Inferior parietal cortex (tissue), 1 donor: ENCODE results near the gene VPS33A.
A peak's percentile ranks its signal among the peaks of the same experiment; 100 is the strongest.
"Not testable (repeated sequence)": the region's sequence is repeated elsewhere in the genome, so short reads cannot be mapped to it uniquely, and the experiment has no call there.

Experiments used
- DNase-seq: peaks from one replicate; pipeline ENCODE4 v3.0.0-alpha.2; 2016; ENCODE audit errors: extremely low spot score

VPS33A gene

GRCh38 chr12:122266230-122266901 lies at the start of gene VPS33A:
Gene VPS33A (minus strand): TSS chr12:122266494. CDS start chr12:122266408, 86 bp downstream.
- peak; percentile 96 for DNase-seq

GRCh38 chr12:122312926-122313325 lies 46.6 kb upstream of the VPS33A start:
- no peak for DNase-seq

- no peak for DNase-seq
These were observed 45.4 kb upstream of the VPS33A start for GRCh38 chr12:122311696-122312095.

GRCh38 chr12:122310626-122311333 lies 44.5 kb upstream of the VPS33A start:
- DNase-seq, result no peak

- DNase-seq, result no peak
These were observed 43.3 kb upstream of the VPS33A start for GRCh38 chr12:122309564-122310121.

- no peak for DNase-seq
These were observed 42.5 kb upstream of the VPS33A start for GRCh38 chr12:122308811-122309210.

- DNase-seq, result no peak
These were observed 40.1 kb upstream of the VPS33A start for GRCh38 chr12:122306407-122306806.

GRCh38 chr12:122304924-122305323 lies 38.6 kb upstream of the VPS33A start:
- no peak for DNase-seq

GRCh38 chr12:122303068-122303467 lies 36.8 kb upstream of the VPS33A start:
- peak; percentile 56 for DNase-seq

- DNase-seq, result no peak
These were observed 31.9 kb upstream of the VPS33A start for GRCh38 chr12:122298071-122298748.

- DNase-seq, result no peak
These were observed 31.2 kb upstream of the VPS33A start for GRCh38 chr12:122297494-122297893.

- DNase-seq, result no peak
These were observed 29.6 kb upstream of the VPS33A start for GRCh38 chr12:122295877-122296276.

- DNase-seq, result no peak
These were observed 26.8 kb upstream of the VPS33A start for GRCh38 chr12:122293081-122293480.

- DNase-seq, result no peak
These were observed 25.1 kb upstream of the VPS33A start for GRCh38 chr12:122291431-122291830.

GRCh38 chr12:122283680-122284079 lies 17.4 kb upstream of the VPS33A start:
- DNase-seq, result no peak

- no peak for DNase-seq
These were observed 15.8 kb upstream of the VPS33A start for GRCh38 chr12:122282061-122282460.

- DNase-seq, result no peak
These were observed 9.9 kb upstream of the VPS33A start for GRCh38 chr12:122276242-122276641.

GRCh38 chr12:122275459-122275858 lies 9.2 kb upstream of the VPS33A start:
- no peak for DNase-seq

- DNase-seq, result no peak
These were observed 436 bp downstream of the VPS33A start for GRCh38 chr12:122265886-122266229.

GRCh38 chr12:122265476-122265875 lies 818 bp downstream of the VPS33A start:
- no peak for DNase-seq

- not testable (repeated sequence) for DNase-seq
These were observed 5.6 kb downstream of the VPS33A start for GRCh38 chr12:122260735-122261134.

GRCh38 chr12:122258939-122259338 lies 7.4 kb downstream of the VPS33A start:
- not testable (repeated sequence) for DNase-seq

GRCh38 chr12:122258462-122258861 lies 7.8 kb downstream of the VPS33A start:
- DNase-seq, result not testable (repeated sequence)
